H9 (cell line): ENCODE data around the gene SPP1. TPM values are rescaled to one million over a fixed set of nuclear protein-coding genes. Genes with fewer than 3 reads are reported as not detected.

Experiments used
- DNase-seq: peaks from one replicate; pipeline ENCODE4 v3.0.0-alpha.2; 2017
- H2AFZ ChIP-seq: one replicate; pipeline ENCODE4 v1.6.1; 2013; ENCODE audit warnings: mild to moderate bottlenecking, low read length, control low read depth, moderate library complexity
- H2AK5ac ChIP-seq: 2 replicates; pipeline ENCODE4 v1.6.1; 2013; ENCODE audit warnings: low read length, control low read depth, mixed read lengths; ENCODE audit not compliant: insufficient read length
- H2BK120ac ChIP-seq: one replicate; pipeline ENCODE4 v1.6.1; 2013; ENCODE audit warnings: low read depth, mild to moderate bottlenecking, low read length, control low read depth, inconsistent platforms; ENCODE audit not compliant: poor library complexity, severe bottlenecking
- H2BK12ac ChIP-seq: 2 replicates; pipeline ENCODE4 v1.6.1; 2013; ENCODE audit warnings: low read length, control low read depth, mixed read lengths, low read depth; ENCODE audit not compliant: insufficient read length
- H2BK15ac ChIP-seq: 2 replicates; pipeline ENCODE4 v1.6.1; 2013; ENCODE audit warnings: low read depth, low read length, control low read depth
- H2BK20ac ChIP-seq: one replicate; pipeline ENCODE4 v1.6.1; 2013; ENCODE audit warnings: low read depth, mild to moderate bottlenecking, low read length, control low read depth, inconsistent platforms; ENCODE audit not compliant: poor library complexity, severe bottlenecking
- H2BK5ac ChIP-seq: 2 replicates; pipeline ENCODE4 v1.6.1; 2013; ENCODE audit warnings: low read length, control low read depth, mixed read lengths; ENCODE audit not compliant: insufficient read length
- H3K14ac ChIP-seq: 2 replicates; pipeline ENCODE4 v1.6.1; 2013; ENCODE audit warnings: low read length, control low read depth; ENCODE audit not compliant: insufficient read depth
- H3K18ac ChIP-seq: 2 replicates; pipeline ENCODE4 v1.6.1; 2013; ENCODE audit warnings: low read depth, mild to moderate bottlenecking, mixed read lengths, low read length, control low read depth; ENCODE audit not compliant: insufficient read length
- H3K23ac ChIP-seq: 2 replicates; pipeline ENCODE4 v1.6.1; 2013; ENCODE audit warnings: low read length, control low read depth, mixed read lengths, low read depth; ENCODE audit not compliant: insufficient read length
- H3K23me2 ChIP-seq: 2 replicates; pipeline ENCODE4 v1.6.1; 2013; ENCODE audit warnings: low read depth, mild to moderate bottlenecking, mixed read lengths, low read length, control low read depth; ENCODE audit not compliant: insufficient read length, poor library complexity, severe bottlenecking
- H3K27ac ChIP-seq: 2 replicates; pipeline ENCODE4 v1.5.1; 2013; ENCODE audit warnings: low read length, control low read depth, mixed read lengths, low read depth; ENCODE audit not compliant: insufficient read length
- H3K27me3 ChIP-seq: 2 replicates; pipeline ENCODE4 v1.6.1; 2013; ENCODE audit warnings: low read length, control low read depth, inconsistent platforms; ENCODE audit not compliant: insufficient read depth
- H3K4ac ChIP-seq: 2 replicates; pipeline ENCODE4 v1.6.1; 2013; ENCODE audit warnings: low read depth, mild to moderate bottlenecking, control low read depth, inconsistent platforms, low read length, moderate library complexity
- H3K4me1 ChIP-seq: 2 replicates; pipeline ENCODE4 v1.6.1; 2013; ENCODE audit warnings: low read length, control low read depth, inconsistent platforms; ENCODE audit not compliant: insufficient read depth
- H3K4me2 ChIP-seq: 2 replicates; pipeline ENCODE4 v1.6.1; 2013; ENCODE audit warnings: low read length, control low read depth, mixed read lengths; ENCODE audit not compliant: insufficient read length, insufficient read depth
- H3K56ac ChIP-seq: 2 replicates; pipeline ENCODE4 v1.6.1; 2013; ENCODE audit warnings: low read depth, mild to moderate bottlenecking, mixed read lengths, low read length, control low read depth; ENCODE audit not compliant: insufficient read length
- H3K79me1 ChIP-seq: 2 replicates; pipeline ENCODE4 v1.6.1; 2013; ENCODE audit warnings: low read depth, mild to moderate bottlenecking, moderate library complexity, low read length, control low read depth, inconsistent platforms; ENCODE audit not compliant: insufficient read depth, poor library complexity, severe bottlenecking
- H3K79me2 ChIP-seq: 2 replicates; pipeline ENCODE4 v1.6.1; 2013; ENCODE audit warnings: low read length, control low read depth, inconsistent platforms; ENCODE audit not compliant: insufficient read depth
- H3K9ac ChIP-seq: 2 replicates; pipeline ENCODE4 v1.6.1; 2013; ENCODE audit warnings: low read length, control low read depth, mixed read lengths; ENCODE audit not compliant: insufficient read length; ENCODE audit errors: extremely low read depth
- H3K9me3 ChIP-seq: one replicate; pipeline ENCODE4 v1.6.1; 2013; ENCODE audit warnings: low read depth, low read length, inconsistent platforms; ENCODE audit not compliant: control insufficient read depth
- H3T11ph ChIP-seq: one replicate; pipeline ENCODE4 v1.6.1; 2013; ENCODE audit warnings: mild to moderate bottlenecking, low read length, control low read depth, inconsistent platforms
- H4K20me1 ChIP-seq: one replicate; pipeline ENCODE4 v1.6.1; 2013; ENCODE audit not compliant: control insufficient read depth, insufficient read length, insufficient read depth
- H4K5ac ChIP-seq: 2 replicates; pipeline ENCODE4 v1.6.1; 2013; ENCODE audit warnings: low read depth, mild to moderate bottlenecking, mixed read lengths, low read length, control low read depth; ENCODE audit not compliant: insufficient read length
- H4K8ac ChIP-seq: replicated peaks from 2 replicates; pipeline ENCODE4 v1.6.1; 2013; ENCODE audit warnings: low read length, control low read depth, mixed read lengths, low read depth; ENCODE audit not compliant: insufficient read length
- H4K91ac ChIP-seq: 2 replicates; pipeline ENCODE4 v1.6.1; 2013; ENCODE audit warnings: low read depth, mild to moderate bottlenecking, moderate library complexity, mixed read lengths, low read length, control low read depth; ENCODE audit not compliant: insufficient read length
- H3K27ac Mint-ChIP-seq, 3 experiments: 2 replicates in 2 of 3; 3 replicates in 1 of 3; pipeline ENCODE4 v1.8.0; 2020 to 2021; ENCODE audit warnings: mixed read lengths in 3 of 3, mild to moderate bottlenecking in 1 of 3, moderate library complexity in 1 of 3
- H3K27me3 Mint-ChIP-seq: 2 replicates; pipeline ENCODE4 v1.8.0; 2021; ENCODE audit warnings: low read depth, mild to moderate bottlenecking, moderate library complexity, mixed read lengths
- H3K36me3 Mint-ChIP-seq, 3 experiments: 2 replicates in 2 of 3; 3 replicates in 1 of 3; pipeline ENCODE4 v1.8.0; 2020 to 2021; ENCODE audit warnings: low read depth in 3 of 3, mixed read lengths in 3 of 3; ENCODE audit not compliant: insufficient read depth in 1 of 3
- H3K4me1 Mint-ChIP-seq, 2 experiments: 2 replicates each; pipeline ENCODE4 v1.8.0; 2020; ENCODE audit warnings: mixed read lengths in 2 of 2
- H3K4me3 Mint-ChIP-seq, 2 experiments: 2 replicates in 1 of 2; 3 replicates in 1 of 2; pipeline ENCODE4 v1.8.0; 2020 to 2021; ENCODE audit warnings: mild to moderate bottlenecking in 2 of 2, mixed read lengths in 2 of 2, moderate library complexity in 1 of 2
- H3K9me3 Mint-ChIP-seq, 2 experiments: 2 replicates in 1 of 2; 3 replicates in 1 of 2; pipeline ENCODE4 v1.8.0; 2020; ENCODE audit warnings: mild to moderate bottlenecking in 2 of 2, mixed read lengths in 2 of 2, moderate library complexity in 1 of 2
- CTCF ChIP-seq: fragments of 200-600 bp; sonication (generic); conservative IDR thresholded peaks from 3 replicates; pipeline ENCODE4 v1.8.0; 2021; ENCODE audit warnings: antibody characterized with exemption, mild to moderate bottlenecking
- WGBS: extraction: QIAGEN DNeasy Blood & Tissue Kit; methylation state at CpG from one replicate; pipeline ENCODE4 v1.1.7; 2013; ENCODE audit warnings: missing lambda C conversion rate, low lambda C conversion rate, mixed read lengths; ENCODE audit not compliant: insufficient read length; ENCODE audit errors: extremely low coverage; 5-methylcytosine and 5-hydroxymethylcytosine counted together
- total RNA-seq: library from RNA; stranded (reverse); gene quantifications from 2 replicates; pipeline ENCODE4 v1.2.1, GENCODE V29; 2021

The SPP1 gene
- total RNA-seq, 1 experiment from 2014 or later, result 13.2 TPM

GRCh38 chr4:87947381-87948160, 27.9 kb upstream of the SPP1 start:
- no peak overlapping the region for H3K56ac ChIP-seq
- no peak overlapping the region for H3K4me2 ChIP-seq
- no peak overlapping the region for H2BK120ac ChIP-seq
- DNase-seq, result no peak
- no peaks in the 10 kb centered on the region for H3K79me2 ChIP-seq
- H2AK5ac ChIP-seq, result no peak overlapping the region
- H3K27ac ChIP-seq, result no peak overlapping the region
- no peak overlapping the region for H2BK5ac ChIP-seq
- no peak overlapping the region for H2BK20ac ChIP-seq
- no peak overlapping the region for H3T11ph ChIP-seq
- no peak overlapping the region for H4K5ac ChIP-seq
- TF ChIP-seq CTCF, result no peak
- H4K8ac ChIP-seq, result no peak overlapping the region
- Mint-ChIP-seq H3K9me3 (peaks cover 0 to 3% of the 10 kb centered on the region in 2 experiments; a peak in 1 of 5 replicates), H3K4me1 (peaks cover 29 to 31% of the 10 kb centered on the region in 2 experiments), H3K27me3 (peaks cover 2% of the 10 kb centered on the region; the same call in 1 of the 2 replicates), H3K36me3 (peaks cover 3 to 6% (median 5%) of the 10 kb centered on the region in 3 experiments; a peak in 5 of 7 replicates), H3K4me3 (no peak overlapping the region), H3K27ac (no peak overlapping the region)
- no peaks in the 10 kb centered on the region for H3K27me3 ChIP-seq
- no peak overlapping the region for H3K14ac ChIP-seq
- H3K4ac ChIP-seq, result no peak overlapping the region
- H3K79me1 ChIP-seq, result no peaks in the 10 kb centered on the region
- H3K9me3 ChIP-seq, result no peaks in the 10 kb centered on the region
- H2AFZ ChIP-seq, result no peak overlapping the region
- no peak overlapping the region for H3K23ac ChIP-seq
- peaks cover 7% of the 10 kb centered on the region; the same call in 1 of the 2 replicates for H3K4me1 ChIP-seq
- H3K23me2 ChIP-seq, result no peaks in the 10 kb centered on the region
- no CpG with 5 or more reads among the region's 6 CpGs for WGBS
- no peak overlapping the region for H4K91ac ChIP-seq
- H3K9ac ChIP-seq, result no peak overlapping the region
- H4K20me1 ChIP-seq, result no peaks in the 10 kb centered on the region
- H2BK12ac ChIP-seq, result no peak overlapping the region
- H3K18ac ChIP-seq, result no peak overlapping the region
- no peak overlapping the region for H2BK15ac ChIP-seq
